ENCODE data around the gene PSMA1. TPM values are rescaled to one million over a fixed set of nuclear protein-coding genes. Genes with fewer than 3 reads are reported as not detected.

Gene PSMA1
- total and polyA plus RNA-seq, 2 of the 8 experiments (the other 6 are each of a cell fraction or from before 2014, with no cell fraction given): 148 to 159 TPM

- WGBS, 2 experiments (ENCODE audit: extremely low coverage in 1 of 2, insufficient coverage in 1 of 2, insufficient read length in 1 of 2, insufficient replicate concordance in 2 of 2, low coverage in 1 of 2, low lambda C conversion rate in 2 of 2, missing lambda C conversion rate in 1 of 2): 85% methylated on average over 3 of the region's 3 CpGs; no CpG with 5 or more reads in 1 of the 2 experiments
- Histone ChIP-seq H3K18ac (ENCODE audit: extremely low read depth, low read length) (no peak overlapping the region), H2BK20ac (ENCODE audit: low read length) (no peak overlapping the region), H2BK120ac (replicated peaks; ENCODE audit: low read depth, low read length) (no peak overlapping the region), H2BK15ac (ENCODE audit: low read length) (no peak overlapping the region), H4K20me1 (replicated peaks in 1 of 2; ENCODE audit: control insufficient read depth in 1 of 2, insufficient read depth in 2 of 2, low read length in 2 of 2) (peaks cover 0 to 1% of the 10 kb centered on the region in 2 experiments), H3K27me3 (replicated peaks in 1 of 4; ENCODE audit: control insufficient read depth in 3 of 4, extremely low read depth in 1 of 4, insufficient read depth in 3 of 4, low read length in 3 of 4) (no peaks in the 10 kb centered on the region), H2AK5ac (ENCODE audit: low read depth, low read length) (no peak overlapping the region), H3K4me3 (ENCODE audit: extremely low read depth in 1 of 4, insufficient read depth in 2 of 4, low read depth in 3 of 4, low read length in 4 of 4) (no peak overlapping the region), H3K36me3 (ENCODE audit: control insufficient read depth in 2 of 4, insufficient read depth in 4 of 4, low read length in 3 of 4) (peaks cover 6 to 46% (median 23%) of the 10 kb centered on the region in 4 experiments; a peak in 7 of 8 replicates), H3K4me1 (replicated peaks in 1 of 4; ENCODE audit: control insufficient read depth in 3 of 4, insufficient read depth in 4 of 4, low read length in 3 of 4) (no peaks in the 10 kb centered on the region), H4K91ac (replicated peaks; ENCODE audit: insufficient read length, low read length) (no peak overlapping the region), H2BK5ac (ENCODE audit: low read depth, low read length) (no peak overlapping the region), H3K9ac (replicated peaks in 1 of 4; ENCODE audit: extremely low read depth in 1 of 4, low read depth in 3 of 4, low read length in 3 of 4) (no peak overlapping the region), H3K9me3 (ENCODE audit: insufficient read depth in 2 of 2, low read depth in 1 of 2, low read length in 1 of 2) (no peaks in the 10 kb centered on the region), H3K79me2 (ENCODE audit: control insufficient read depth in 1 of 2, insufficient read depth in 2 of 2, low read length in 2 of 2) (no peaks in the 10 kb centered on the region), H3K27ac (ENCODE audit: low read depth, low read length) (no peak overlapping the region), H3K23ac (ENCODE audit: insufficient read length) (no peak overlapping the region), H3K56ac (replicated peaks; ENCODE audit: insufficient read length, low read depth, low read length) (no peak overlapping the region), H3K79me1 (ENCODE audit: low read depth, low read length) (no peaks in the 10 kb centered on the region), H4K5ac (ENCODE audit: insufficient read length, low read depth, low read length) (no peak overlapping the region), H4K8ac (ENCODE audit: extremely low read depth, insufficient read depth, low read length) (no peak overlapping the region), H3K14ac (ENCODE audit: insufficient read length) (no peak overlapping the region), H3K23me2 (ENCODE audit: low read depth, low read length) (no peaks in the 10 kb centered on the region), H2BK12ac (ENCODE audit: low read depth, low read length) (no peak overlapping the region), H3K4me2 (ENCODE audit: insufficient read depth in 1 of 2, low read depth in 2 of 2, low read length in 2 of 2) (no peak overlapping the region), H2AFZ (ENCODE audit: low read length) (no peak overlapping the region), H3K4ac (replicated peaks; ENCODE audit: insufficient read length, low read depth, low read length) (no peak overlapping the region)
- no peak for DNase-seq (ENCODE audit: low read depth in 1 of 2, low spot score in 2 of 2)
- no peak for FAIRE-seq
- ChIA-PET POLR2A (ENCODE audit: partially characterized antibody) (interaction anchor here (0.9 kb wide), 1 partner anchor 36 kb away, joined by 3 read pairs; no protein-coding TSS in a partner anchor), CTCF (ENCODE audit: partially characterized antibody) (interaction anchor here (0.7 to 7.3 kb wide), 5 partner anchors 12 to 204 kb away, joined by 4 to 127 read pairs (median 60); no protein-coding TSS in a partner anchor)
- TF ChIP-seq TCF12 (IDR thresholded peaks at IDR 0.05; ENCODE audit: low read depth, low read length) (no peak), KDM1A (IDR thresholded peaks at IDR 0.05; ENCODE audit: borderline replicate concordance, low read length) (no peak), ATF3 (IDR thresholded peaks at IDR 0.05; ENCODE audit: insufficient read depth, low read depth, low read length) (no peak), RBBP5 (IDR thresholded peaks at IDR 0.05; ENCODE audit: borderline replicate concordance, low read depth, low read length) (no peak), NANOG (IDR thresholded peaks at IDR 0.05; ENCODE audit: insufficient read depth, low read depth, low read length, poor library complexity, severe bottlenecking) (no peak), GABPA (IDR thresholded peaks at IDR 0.05; ENCODE audit: borderline replicate concordance, insufficient read depth, low read length) (no peak), BRCA1 (IDR thresholded peaks at IDR 0.05; ENCODE audit: low read depth, low read length) (no peak), EZH2 (IDR thresholded peaks at IDR 0.05; ENCODE audit: low read depth, low read length, severe bottlenecking) (no peak), HDAC2 (IDR thresholded peaks at IDR 0.05; ENCODE audit: borderline replicate concordance in 1 of 2, low read depth in 2 of 2, low read length in 2 of 2) (no peak)
- TF ChIP-seq, protein P1, sequence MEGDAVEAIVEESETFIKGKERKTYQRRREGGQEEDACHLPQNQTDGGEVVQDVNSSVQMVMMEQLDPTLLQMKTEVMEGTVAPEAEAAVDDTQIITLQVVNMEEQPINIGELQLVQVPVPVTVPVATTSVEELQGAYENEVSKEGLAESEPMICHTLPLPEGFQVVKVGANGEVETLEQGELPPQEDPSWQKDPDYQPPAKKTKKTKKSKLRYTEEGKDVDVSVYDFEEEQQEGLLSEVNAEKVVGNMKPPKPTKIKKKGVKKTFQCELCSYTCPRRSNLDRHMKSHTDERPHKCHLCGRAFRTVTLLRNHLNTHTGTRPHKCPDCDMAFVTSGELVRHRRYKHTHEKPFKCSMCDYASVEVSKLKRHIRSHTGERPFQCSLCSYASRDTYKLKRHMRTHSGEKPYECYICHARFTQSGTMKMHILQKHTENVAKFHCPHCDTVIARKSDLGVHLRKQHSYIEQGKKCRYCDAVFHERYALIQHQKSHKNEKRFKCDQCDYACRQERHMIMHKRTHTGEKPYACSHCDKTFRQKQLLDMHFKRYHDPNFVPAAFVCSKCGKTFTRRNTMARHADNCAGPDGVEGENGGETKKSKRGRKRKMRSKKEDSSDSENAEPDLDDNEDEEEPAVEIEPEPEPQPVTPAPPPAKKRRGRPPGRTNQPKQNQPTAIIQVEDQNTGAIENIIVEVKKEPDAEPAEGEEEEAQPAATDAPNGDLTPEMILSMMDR (IDR thresholded peaks at IDR 0.05; ENCODE audit: control extremely low read depth in 1 of 3, insufficient read depth in 1 of 3, low read depth in 1 of 3, low read length in 3 of 3): no peak
Observed at GRCh38 chr11:14458377-14458776, 61.8 kb downstream of the PSMA1 start.

All from H1 (cell line).